H1 (cell line): ENCODE measurements around the gene ATXN2. TPM values are rescaled to one million over a fixed set of nuclear protein-coding genes. Genes with fewer than 3 reads are reported as not detected.

Experiments
- CTCF ChIA-PET: fragments of 300-600 bp; sonication (Branson Sonifier 250); formaldehyde crosslinking; loops from one replicate; lab custom pipeline; 2021; ENCODE audit not compliant: partially characterized antibody; lab: Charles Lee
- POLR2A ChIA-PET: fragments of 300-600 bp; sonication (Branson Sonifier 250); formaldehyde crosslinking; loops from one replicate; lab custom pipeline; 2021; ENCODE audit warnings: inconsistent platforms; ENCODE audit not compliant: partially characterized antibody; lab: Charles Lee
- DNase-seq, 2 experiments: peaks; one replicate each; pipeline versions ENCODE4 v3.0.0 to v3.0.0-alpha.2; 2010 to 2022; ENCODE audit warnings: low spot score in 2 of 2, low read depth in 1 of 2, mixed read lengths in 1 of 2
- FAIRE-seq: peaks from 2 replicates; lab custom pipeline; 2011; peaks lifted over from hg19 to GRCh38; lab: Jason Lieb, UNC
- H2AFZ ChIP-seq: 2 replicates; pipeline ENCODE4 v1.8.1; 2012; ENCODE audit warnings: low read length, inconsistent platforms
- H2AK5ac ChIP-seq: 2 replicates; pipeline ENCODE4 v1.6.1; 2013; ENCODE audit warnings: low read depth, low read length
- H2BK120ac ChIP-seq: replicated peaks from 2 replicates; pipeline ENCODE3; 2013; ENCODE audit warnings: low read depth, low read length, inconsistent platforms
- H2BK12ac ChIP-seq: 2 replicates; pipeline ENCODE4 v1.6.1; 2013; ENCODE audit warnings: low read depth, low read length
- H2BK15ac ChIP-seq: 2 replicates; pipeline ENCODE4 v1.6.1; 2013; ENCODE audit warnings: low read length
- H2BK20ac ChIP-seq: 2 replicates; pipeline ENCODE4 v1.6.1; 2013; ENCODE audit warnings: low read length
- H2BK5ac ChIP-seq: 2 replicates; pipeline ENCODE4 v1.6.1; 2013; ENCODE audit warnings: low read depth, low read length
- H3K14ac ChIP-seq: 2 replicates; pipeline ENCODE4 v1.6.1; 2013; ENCODE audit warnings: inconsistent platforms; ENCODE audit not compliant: insufficient read length
- H3K18ac ChIP-seq: 2 replicates; pipeline ENCODE4 v1.6.1; 2013; ENCODE audit warnings: low read length; ENCODE audit errors: extremely low read depth
- H3K23ac ChIP-seq: 2 replicates; pipeline ENCODE4 v1.6.1; 2013; ENCODE audit warnings: inconsistent platforms; ENCODE audit not compliant: insufficient read length
- H3K23me2 ChIP-seq: 2 replicates; pipeline ENCODE4 v1.6.1; 2013; ENCODE audit warnings: low read depth, low read length
- H3K27ac ChIP-seq: 2 replicates; pipeline ENCODE4 v1.6.1; 2011; ENCODE audit warnings: low read depth, low read length, inconsistent platforms
- H3K27me3 ChIP-seq, 4 experiments: replicated peaks in 1 of 4; 1 replicate in 1 of 4; 2 replicates in 3 of 4; pipeline versions ENCODE4 v1.6.1 to v1.8.1; 2011 to 2013; ENCODE audit warnings: low read length in 3 of 4, mild to moderate bottlenecking in 3 of 4, inconsistent platforms in 2 of 4, mixed read lengths in 2 of 4, moderate library complexity in 1 of 4; ENCODE audit not compliant: control insufficient read depth in 3 of 4, insufficient read depth in 3 of 4; ENCODE audit errors: extremely low read depth in 1 of 4
- H3K36me3 ChIP-seq, 4 experiments: 2 replicates each; pipeline versions ENCODE4 v1.6.1 to v1.8.1; 2011 to 2013; ENCODE audit warnings: mild to moderate bottlenecking in 4 of 4, low read length in 3 of 4, moderate library complexity in 2 of 4, control low read depth in 1 of 4, inconsistent platforms in 1 of 4; ENCODE audit not compliant: insufficient read depth in 4 of 4, control insufficient read depth in 2 of 4
- H3K4ac ChIP-seq: replicated peaks from 2 replicates; pipeline ENCODE3; 2013; ENCODE audit warnings: low read length, low read depth, mixed read lengths, inconsistent platforms; ENCODE audit not compliant: insufficient read length
- H3K4me1 ChIP-seq, 4 experiments: replicated peaks in 1 of 4; 1 replicate in 1 of 4; 2 replicates in 3 of 4; pipeline versions ENCODE4 v1.6.1 to v1.8.1; 2011 to 2013; ENCODE audit warnings: low read length in 3 of 4, inconsistent platforms in 2 of 4, mixed read lengths in 1 of 4; ENCODE audit not compliant: insufficient read depth in 4 of 4, control insufficient read depth in 3 of 4
- H3K4me2 ChIP-seq, 2 experiments: 2 replicates each; pipeline versions ENCODE4 v1.6.1 to v1.8.1; 2011 to 2013; ENCODE audit warnings: low read depth in 2 of 2, low read length in 2 of 2, control low read depth in 1 of 2, inconsistent platforms in 1 of 2, mild to moderate bottlenecking in 1 of 2; ENCODE audit not compliant: insufficient read depth in 1 of 2
- H3K4me3 ChIP-seq, 4 experiments: fragments of 200-600, 300-600 bp in 1 of 4; sonication (generic), shearing (Covaris generic), sonication (Bioruptor Twin) in 1 of 4; 2 replicates each; pipeline versions ENCODE4 v1.5.1 to v1.8.1; 2011 to 2016; ENCODE audit warnings: low read length in 4 of 4, low read depth in 3 of 4, control low read depth in 2 of 4, inconsistent platforms in 2 of 4, mild to moderate bottlenecking in 2 of 4, mixed read lengths in 1 of 4, moderate library complexity in 1 of 4; ENCODE audit not compliant: insufficient read depth in 2 of 4; ENCODE audit errors: extremely low read depth in 1 of 4
- H3K56ac ChIP-seq: replicated peaks from 2 replicates; pipeline ENCODE3; 2013; ENCODE audit warnings: low read depth, mild to moderate bottlenecking, mixed read lengths, low read length, inconsistent platforms; ENCODE audit not compliant: insufficient read length
- H3K79me1 ChIP-seq: 2 replicates; pipeline ENCODE4 v1.6.1; 2013; ENCODE audit warnings: low read depth, low read length, control low read depth
- H3K79me2 ChIP-seq, 2 experiments: 2 replicates each; pipeline versions ENCODE4 v1.6.1 to v1.8.1; 2012 to 2013; ENCODE audit warnings: low read length in 2 of 2, mild to moderate bottlenecking in 2 of 2, inconsistent platforms in 1 of 2; ENCODE audit not compliant: insufficient read depth in 2 of 2, control insufficient read depth in 1 of 2
- H3K9ac ChIP-seq, 4 experiments: replicated peaks in 1 of 4; 1 replicate in 1 of 4; 2 replicates in 3 of 4; pipeline versions ENCODE4 v1.6.1 to v1.8.1; 2011 to 2013; ENCODE audit warnings: low read depth in 3 of 4, low read length in 3 of 4, control low read depth in 2 of 4, mild to moderate bottlenecking in 2 of 4, moderate library complexity in 2 of 4, inconsistent platforms in 1 of 4; ENCODE audit errors: extremely low read depth in 1 of 4
- H3K9me3 ChIP-seq, 2 experiments: 2 replicates each; pipeline versions ENCODE4 v1.6.1 to v1.8.1; 2012 to 2013; ENCODE audit warnings: mild to moderate bottlenecking in 2 of 2, moderate library complexity in 2 of 2, control low read depth in 1 of 2, inconsistent platforms in 1 of 2, low read depth in 1 of 2, low read length in 1 of 2, mixed read lengths in 1 of 2; ENCODE audit not compliant: insufficient read depth in 2 of 2
- H4K20me1 ChIP-seq, 2 experiments: replicated peaks in 1 of 2; 2 replicates each; pipeline versions ENCODE3 to v1.8.1; 2011 to 2013; ENCODE audit warnings: inconsistent platforms in 2 of 2, low read length in 2 of 2, mild to moderate bottlenecking in 1 of 2; ENCODE audit not compliant: insufficient read depth in 2 of 2, control insufficient read depth in 1 of 2
- H4K5ac ChIP-seq: 2 replicates; pipeline ENCODE4 v1.6.1; 2013; ENCODE audit warnings: low read length, low read depth, mixed read lengths, inconsistent platforms; ENCODE audit not compliant: insufficient read length
- H4K8ac ChIP-seq: 2 replicates; pipeline ENCODE4 v1.8.0; 2013; ENCODE audit warnings: mild to moderate bottlenecking, moderate library complexity, low read length, inconsistent platforms; ENCODE audit not compliant: insufficient read depth; ENCODE audit errors: extremely low read depth
- H4K91ac ChIP-seq: replicated peaks from 2 replicates; pipeline ENCODE3; 2013; ENCODE audit warnings: low read length, mixed read lengths, inconsistent platforms; ENCODE audit not compliant: insufficient read length
- CHD1 ChIP-seq: IDR thresholded peaks from 2 replicates; pipeline ENCODE4 v1.6.1; 2012; ENCODE audit warnings: low read depth, low read length, improper control_type of control experiment
- NRF1 ChIP-seq: IDR thresholded peaks from 2 replicates; pipeline ENCODE4 v1.6.1; 2011; ENCODE audit warnings: mild to moderate bottlenecking, low read depth, low read length, improper control_type of control experiment
- WGBS, 2 experiments: shearing (Covaris generic) in 1 of 2; methylation state at CpG; one replicate each; pipeline versions ENCODE4 v1.1.6 to v1.1.7; 2013 to 2015; ENCODE audit warnings: low lambda C conversion rate in 2 of 2, mixed read lengths in 2 of 2, inconsistent platforms in 1 of 2, low coverage in 1 of 2, missing lambda C conversion rate in 1 of 2; ENCODE audit not compliant: insufficient replicate concordance in 2 of 2, insufficient coverage in 1 of 2, insufficient read length in 1 of 2; ENCODE audit errors: extremely low coverage in 1 of 2, missing lambda C conversion rate in 1 of 2; 5-methylcytosine and 5-hydroxymethylcytosine counted together
- polyA plus RNA-seq, 7 experiments: library from polyadenylated mRNA; depleted of rRNA in 3 of 7; stranded (reverse) in 5 of 7; unstranded in 2 of 7; fragments of >200 nt in 5 of 7; fragments of 200-250 nt in 2 of 7; gene quantifications; 1 replicate in 5 of 7; 2 replicates in 1 of 7; 4 replicates in 1 of 7; pipeline versions ENCODE4 v1.2.1 to v1.2.3, GENCODE V29; 2011 to 2013; ENCODE audit warnings: missing spikeins in 2 of 7, mixed read lengths in 2 of 7
- total RNA-seq: library from RNA; stranded (reverse); fragmentation: NEBNext Ultra II Directional; extraction: Animal tissue kit (Norgen Biotek cat#: 25700); gene quantifications from 2 replicates; pipeline ENCODE4 v1.2.1, GENCODE V29; 2021

Gene ATXN2
- total and polyA plus RNA-seq, 2 of the 8 experiments (the other 6 are each of a cell fraction or from before 2014, with no cell fraction given): 46.6 to 80.7 TPM

DNA sequence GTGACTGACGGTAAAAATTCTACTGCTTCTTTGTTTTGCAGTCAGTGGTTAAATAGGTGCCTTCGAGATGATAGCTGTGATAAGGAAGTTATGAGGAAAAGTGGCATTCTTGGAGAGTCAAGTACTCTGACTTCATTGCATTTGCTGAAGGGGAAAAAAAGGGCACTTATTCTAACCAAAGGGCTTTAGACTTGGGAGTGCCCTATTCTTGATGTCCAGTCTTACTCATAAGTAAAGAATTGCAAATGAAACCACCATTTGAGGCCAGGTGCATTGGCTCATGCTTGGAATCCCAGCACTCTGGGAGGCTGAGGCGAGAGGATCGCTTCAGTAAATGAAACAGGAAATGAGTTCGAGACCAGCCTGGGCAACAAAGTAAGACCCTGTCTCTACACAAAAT, 46.3 kb upstream of the ATXN2 start:
- Histone ChIP-seq H3K4ac (no peak overlapping the region), H3K56ac (no peak overlapping the region), H4K8ac (no peak overlapping the region), H3K27ac (no peak overlapping the region), H2AFZ (no peak overlapping the region), H3K9me3 (no peaks in the 10 kb centered on the region), H3K4me1 (no peaks in the 10 kb centered on the region), H3K79me2 (no peaks in the 10 kb centered on the region), H3K9ac (no peak overlapping the region), H3K36me3 (peaks cover 0 to 57% (median 25%) of the 10 kb centered on the region in 4 experiments), H3K27me3 (no peaks in the 10 kb centered on the region), H2BK120ac (no peak overlapping the region), H4K5ac (no peak overlapping the region), H4K91ac (no peak overlapping the region), H3K23me2 (no peaks in the 10 kb centered on the region), H2AK5ac (no peak overlapping the region), H3K4me2 (no peak overlapping the region), H2BK12ac (no peak overlapping the region), H4K20me1 (no peaks in the 10 kb centered on the region), H3K4me3 (no peak overlapping the region), H3K18ac (no peak overlapping the region), H2BK20ac (no peak overlapping the region), H2BK15ac (no peak overlapping the region), H3K14ac (no peak overlapping the region), H3K23ac (no peak overlapping the region), H3K79me1 (no peaks in the 10 kb centered on the region; the same call in 1 of the 2 replicates), H2BK5ac (no peak overlapping the region; the same call in 1 of the 2 replicates)
- CTCF ChIA-PET: interaction anchor here (0.6 to 1.6 kb wide), 2 partner anchors 18 to 522 kb away, joined by 3 to 5 read pairs; no protein-coding TSS in a partner anchor
- POLR2A ChIA-PET: interaction anchor here (0.6 kb wide), 1 partner anchor 135 kb away, joined by 3 read pairs; no protein-coding TSS in a partner anchor
- TF ChIP-seq CHD1 (no peak), NRF1 (no peak)
- FAIRE-seq (no peak), DNase-seq (no peak)
- WGBS, 2 experiments: 94% methylated on average over 5 of the region's 5 CpGs; no CpG with 5 or more reads in 1 of the 2 experiments
